A673 (cell line): ENCODE measurements around the gene TRDN.

Experiments
- CTCF ChIP-seq: fragments of 300-800, 200-600 bp; sonication (generic); conservative IDR thresholded peaks from 2 replicates; pipeline ENCODE4 v1.5.1; 2017; ENCODE audit warnings: low read depth, mild to moderate bottlenecking, antibody characterized with exemption, low read length, moderate library complexity, mixed read lengths
- EZH2 ChIP-seq: fragments of 200-600 bp; sonication (generic); IDR thresholded peaks from 2 replicates; pipeline ENCODE4 v1.6.1; 2017; ENCODE audit warnings: borderline replicate concordance, low read depth, mild to moderate bottlenecking, mixed read lengths, antibody characterized with exemption, low read length; ENCODE audit not compliant: poor library complexity, severe bottlenecking

- no peak for TF ChIP-seq CTCF
- no peak for TF ChIP-seq EZH2
Observed at GRCh38 chr6:123402052-123402451, 234.7 kb downstream of the TRDN start.
